HepG2 (cell line): Measurements from ENCODE around the gene MBOAT7. TPM values are rescaled to one million over a fixed set of nuclear protein-coding genes. Genes with fewer than 3 reads are reported as not detected.

Experiments used
- FOXP4 ChIP-seq: sonication (generic); formaldehyde crosslinking; IDR thresholded peaks from 2 replicates; pipeline ENCODE4 v1.4.0; 2020; ENCODE audit warnings: missing genetic modification reagents
- GABPA ChIP-seq, 2 experiments: IDR thresholded peaks; 2 replicates each; pipeline ENCODE4 v1.6.1; 2011 to 2016; ENCODE audit warnings: low read depth in 2 of 2, low read length in 1 of 2, missing biosample characterization in 1 of 2, missing genetic modification characterization in 1 of 2
- MTERF4 ChIP-seq: sonication (generic); formaldehyde crosslinking; IDR thresholded peaks from 2 replicates; pipeline ENCODE4 v1.8.0; 2023; ENCODE audit warnings: mild to moderate bottlenecking, missing genetic modification reagents
- ZNF510 ChIP-seq: sonication (generic); formaldehyde crosslinking; IDR thresholded peaks from 2 replicates; pipeline ENCODE4 v1.4.0; 2020; ENCODE audit warnings: low read depth, mild to moderate bottlenecking, missing genetic modification reagents
- polyA plus RNA-seq, 8 experiments: library from polyadenylated mRNA; depleted of rRNA in 3 of 8; stranded (reverse) in 7 of 8; unstranded in 1 of 8; fragments of >200 nt; fragmentation: Illumina TruSeq in 4 of 8; extraction: Trizol in 4 of 8; gene quantifications; 2 replicates each; pipeline versions ENCODE4 v1.2.1 to v1.2.3, GENCODE V29; 2011 to 2016; ENCODE audit warnings: low read depth in 4 of 8, missing spikeins in 1 of 8, mixed read lengths in 1 of 8; ENCODE audit not compliant: insufficient read depth in 1 of 8
- total RNA-seq, 5 experiments: library from RNA; depleted of rRNA; stranded (reverse); fragments of >200 nt; fragmentation: Illumina TruSeq; extraction: Trizol; gene quantifications; 2 replicates each; pipeline ENCODE4 v1.2.3, GENCODE V29; 2016; ENCODE audit warnings: low read depth in 1 of 5
- TF ChIP-seq, protein P1 (sequence below), 2 experiments: fragments of 450-650 bp in 1 of 2; sonication (generic) in 1 of 2; formaldehyde crosslinking in 1 of 2; IDR thresholded peaks; 2 replicates each; pipeline versions ENCODE4 v1.6.1 to v1.8.0; 2016 to 2022; ENCODE audit warnings: antibody characterized with exemption in 1 of 2, mild to moderate bottlenecking in 1 of 2, missing genetic modification reagents in 1 of 2

MBOAT7 gene
- total and polyA plus RNA-seq, 2 of the 13 experiments (the other 11 are each of a cell fraction or from before 2014, with no cell fraction given), result 22.2 to 25.5 TPM

DNA sequence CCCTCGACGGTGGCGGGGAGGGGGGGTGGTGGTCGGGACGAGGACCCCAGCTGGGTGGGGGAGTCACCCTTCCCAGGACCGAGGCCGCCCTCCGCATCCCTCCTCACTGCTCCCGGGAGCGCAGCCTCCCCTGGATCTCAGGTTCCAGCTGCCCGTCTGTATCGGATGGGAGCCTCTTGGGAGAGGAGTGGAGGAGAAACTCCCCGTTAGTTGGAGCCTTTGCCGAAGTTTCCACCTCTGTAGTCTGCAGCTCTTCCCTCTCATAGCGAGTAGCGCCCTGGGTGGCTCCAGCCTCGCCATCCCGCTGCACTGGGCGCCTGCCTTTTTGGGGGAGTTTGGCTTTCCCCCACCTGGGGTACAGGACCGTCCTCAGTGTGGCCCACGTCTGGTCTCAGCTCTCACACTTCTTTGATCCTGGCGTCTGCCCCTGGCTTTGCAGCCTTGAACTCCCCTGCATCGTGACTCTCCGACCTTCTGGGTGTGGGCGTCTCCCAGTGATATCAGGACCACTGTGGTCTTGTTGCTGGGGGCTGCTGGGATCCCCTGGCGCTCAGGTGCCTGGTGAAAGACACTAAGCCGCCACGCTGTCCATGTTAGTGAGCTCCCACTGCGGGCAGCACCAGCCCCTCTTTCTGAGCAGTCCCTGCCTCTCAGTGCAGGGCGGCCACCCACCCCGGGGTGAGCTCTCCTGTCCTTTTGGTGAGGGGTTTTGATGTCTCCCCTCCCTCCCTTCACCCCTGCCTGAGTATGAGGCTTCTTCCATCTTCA is 50.7 kb downstream of the MBOAT7 start (continued):
- TF ChIP-seq, protein P1, sequence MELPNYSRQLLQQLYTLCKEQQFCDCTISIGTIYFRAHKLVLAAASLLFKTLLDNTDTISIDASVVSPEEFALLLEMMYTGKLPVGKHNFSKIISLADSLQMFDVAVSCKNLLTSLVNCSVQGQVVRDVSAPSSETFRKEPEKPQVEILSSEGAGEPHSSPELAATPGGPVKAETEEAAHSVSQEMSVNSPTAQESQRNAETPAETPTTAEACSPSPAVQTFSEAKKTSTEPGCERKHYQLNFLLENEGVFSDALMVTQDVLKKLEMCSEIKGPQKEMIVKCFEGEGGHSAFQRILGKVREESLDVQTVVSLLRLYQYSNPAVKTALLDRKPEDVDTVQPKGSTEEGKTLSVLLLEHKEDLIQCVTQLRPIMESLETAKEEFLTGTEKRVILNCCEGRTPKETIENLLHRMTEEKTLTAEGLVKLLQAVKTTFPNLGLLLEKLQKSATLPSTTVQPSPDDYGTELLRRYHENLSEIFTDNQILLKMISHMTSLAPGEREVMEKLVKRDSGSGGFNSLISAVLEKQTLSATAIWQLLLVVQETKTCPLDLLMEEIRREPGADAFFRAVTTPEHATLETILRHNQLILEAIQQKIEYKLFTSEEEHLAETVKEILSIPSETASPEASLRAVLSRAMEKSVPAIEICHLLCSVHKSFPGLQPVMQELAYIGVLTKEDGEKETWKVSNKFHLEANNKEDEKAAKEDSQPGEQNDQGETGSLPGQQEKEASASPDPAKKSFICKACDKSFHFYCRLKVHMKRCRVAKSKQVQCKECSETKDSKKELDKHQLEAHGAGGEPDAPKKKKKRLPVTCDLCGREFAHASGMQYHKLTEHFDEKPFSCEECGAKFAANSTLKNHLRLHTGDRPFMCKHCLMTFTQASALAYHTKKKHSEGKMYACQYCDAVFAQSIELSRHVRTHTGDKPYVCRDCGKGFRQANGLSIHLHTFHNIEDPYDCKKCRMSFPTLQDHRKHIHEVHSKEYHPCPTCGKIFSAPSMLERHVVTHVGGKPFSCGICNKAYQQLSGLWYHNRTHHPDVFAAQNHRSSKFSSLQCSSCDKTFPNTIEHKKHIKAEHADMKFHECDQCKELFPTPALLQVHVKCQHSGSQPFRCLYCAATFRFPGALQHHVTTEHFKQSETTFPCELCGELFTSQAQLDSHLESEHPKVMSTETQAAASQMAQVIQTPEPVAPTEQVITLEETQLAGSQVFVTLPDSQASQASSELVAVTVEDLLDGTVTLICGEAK (IDR thresholded peaks at IDR 0.05), result no peak
- TF ChIP-seq, protein P1 (CRISPR knock-in tag; IDR thresholded peaks at IDR 0.05), result 0 out of 2 replicates have a peak, but pooled peaks have one; percentile 50
- TF ChIP-seq MTERF4 (CRISPR knock-in tag), result peak; percentile 48; the same call in 1 of the 2 replicates
- TF ChIP-seq GABPA (IDR thresholded peaks at IDR 0.05; ENCODE audit: low read depth, low read length), result no peak
- no peak for TF ChIP-seq GABPA (CRISPR knock-in tag; IDR thresholded peaks at IDR 0.05; ENCODE audit: low read depth)
- no peak for TF ChIP-seq FOXP4
- no peak for TF ChIP-seq ZNF510 (CRISPR knock-in tag)
